Endothelial cell of umbilical vein (primary cell): ENCODE results near the gene KANSL1L. TPM values are rescaled to one million over a fixed set of nuclear protein-coding genes. Genes with fewer than 3 reads are reported as not detected.

ENCODE experiments used
- BruUV-seq: library from RNA; stranded (reverse); fragments of 400-500 nt; replicated peaks from 2 replicates; lab custom pipeline; 2021; lab: Mats Ljungman, UMichigan
- CTCF ChIA-PET: fragments of 300-600, 350-600 bp; sonication (Branson Sonifier 250); formaldehyde crosslinking; loops from one replicate; lab custom pipeline; 2021; ENCODE audit warnings: antibody characterized with exemption, inconsistent platforms; lab: Charles Lee
- POLR2A ChIA-PET: fragments of 300-600, 350-600 bp; sonication (Branson Sonifier 250); formaldehyde crosslinking; loops from one replicate; lab custom pipeline; 2021; ENCODE audit warnings: antibody characterized with exemption, inconsistent platforms; lab: Charles Lee
- DNase-seq: peaks from one replicate; pipeline ENCODE4 v3.0.0-alpha.2; 2011; ENCODE audit warnings: low read depth, low spot score
- FAIRE-seq: peaks from 2 replicates; lab custom pipeline; 2011; peaks lifted over from hg19 to GRCh38; lab: Jason Lieb, UNC
- H2AFZ ChIP-seq: 2 replicates; pipeline ENCODE4 v1.6.0; 2012; ENCODE audit warnings: low read depth, low read length, control low read depth, inconsistent platforms
- H3K27ac ChIP-seq: 2 replicates; pipeline ENCODE4 v1.5.1; 2011; ENCODE audit warnings: low read depth, mild to moderate bottlenecking, control low read depth, low read length, moderate library complexity; ENCODE audit not compliant: insufficient read depth
- H3K27me3 ChIP-seq, 2 experiments: 2 replicates each; pipeline versions ENCODE4 v1.6.0 to v1.6.1; 2011; ENCODE audit warnings: low read length in 2 of 2, mixed read lengths in 1 of 2; ENCODE audit not compliant: control insufficient read depth in 2 of 2, insufficient read depth in 2 of 2
- H3K36me3 ChIP-seq, 2 experiments: 2 replicates in 1 of 2; 3 replicates in 1 of 2; pipeline ENCODE4 v1.5.1; 2011; ENCODE audit warnings: low read length in 2 of 2, mild to moderate bottlenecking in 1 of 2, moderate library complexity in 1 of 2; ENCODE audit not compliant: control insufficient read depth in 2 of 2, insufficient read depth in 2 of 2; ENCODE audit errors: extremely low read depth in 1 of 2
- H3K4me1 ChIP-seq: 3 replicates; pipeline ENCODE4 v1.5.1; 2011; ENCODE audit warnings: mild to moderate bottlenecking, low read length; ENCODE audit not compliant: control insufficient read depth, insufficient read depth; ENCODE audit errors: extremely low read depth
- H3K4me2 ChIP-seq: 2 replicates; pipeline ENCODE4 v1.6.1; 2011; ENCODE audit warnings: low read length, control low read depth, mixed read lengths; ENCODE audit not compliant: insufficient read depth
- H3K4me3 ChIP-seq, 3 experiments: fragments of 200-600 bp in 1 of 3; sonication (generic), shearing (Covaris generic) in 1 of 3; replicated peaks in 1 of 3; 2 replicates each; pipeline ENCODE4 v1.5.1; 2011 to 2016; ENCODE audit warnings: control low read depth in 3 of 3, low read length in 3 of 3, mild to moderate bottlenecking in 2 of 3, inconsistent platforms in 1 of 3, low read depth in 1 of 3, moderate library complexity in 1 of 3; ENCODE audit not compliant: insufficient read depth in 1 of 3
- H3K79me2 ChIP-seq: 2 replicates; pipeline ENCODE4 v1.6.0; 2012; ENCODE audit warnings: low read length, inconsistent platforms; ENCODE audit not compliant: control insufficient read depth, insufficient read depth
- H3K9ac ChIP-seq: replicated peaks from 2 replicates; pipeline ENCODE3; 2011; ENCODE audit warnings: low read length, control low read depth; ENCODE audit not compliant: insufficient read depth; ENCODE audit errors: extremely low read depth
- H3K9me1 ChIP-seq: replicated peaks from 3 replicates; pipeline ENCODE4 v1.6.0; 2011; ENCODE audit warnings: mild to moderate bottlenecking, low read length; ENCODE audit not compliant: control insufficient read depth, insufficient read depth; ENCODE audit errors: extremely low read depth
- H3K9me3 ChIP-seq: replicated peaks from 2 replicates; pipeline ENCODE4 v1.5.1; 2012; ENCODE audit warnings: low read length, inconsistent platforms; ENCODE audit not compliant: control insufficient read depth, insufficient read depth
- H4K20me1 ChIP-seq: replicated peaks from 2 replicates; pipeline ENCODE3; 2011; ENCODE audit warnings: mild to moderate bottlenecking, low read length; ENCODE audit not compliant: control insufficient read depth, insufficient read depth; ENCODE audit errors: extremely low read depth
- EZH2 ChIP-seq: IDR thresholded peaks from 2 replicates; pipeline ENCODE4 v1.6.1; 2012; ENCODE audit warnings: borderline replicate concordance, low read depth, mild to moderate bottlenecking, moderate library complexity, low read length, inconsistent platforms; ENCODE audit not compliant: severe bottlenecking
- FOS ChIP-seq: IDR thresholded peaks from 2 replicates; pipeline ENCODE4 v1.6.1; 2011; ENCODE audit warnings: mild to moderate bottlenecking, low read length, moderate library complexity, borderline replicate concordance; ENCODE audit not compliant: insufficient read depth
- GATA2 ChIP-seq: IDR thresholded peaks from 2 replicates; pipeline ENCODE4 v1.7.0; 2011; ENCODE audit warnings: low read depth, mild to moderate bottlenecking, moderate library complexity, mixed read lengths, low read length; ENCODE audit not compliant: insufficient read length, insufficient read depth
- JUN ChIP-seq: IDR thresholded peaks from 2 replicates; pipeline ENCODE4 v1.6.1; 2011; ENCODE audit warnings: borderline replicate concordance, low read depth; ENCODE audit not compliant: insufficient read length, insufficient read depth
- MAX ChIP-seq: IDR thresholded peaks from 2 replicates; pipeline ENCODE4 v1.6.1; 2011; ENCODE audit not compliant: insufficient read depth, insufficient read length
- MYC ChIP-seq: IDR thresholded peaks from one replicate; pipeline ENCODE4 v1.6.1; 2011; ENCODE audit warnings: mild to moderate bottlenecking, low read depth, low read length
- POLR2A ChIP-seq: IDR thresholded peaks from 2 replicates; pipeline ENCODE4 v1.6.1; 2012; ENCODE audit warnings: low read depth, mild to moderate bottlenecking, control low read depth, low read length
- POLR2AphosphoS5 ChIP-seq: IDR thresholded peaks from 2 replicates; pipeline ENCODE4 v1.6.1; 2012; ENCODE audit warnings: low read depth, mild to moderate bottlenecking, control low read depth, low read length, moderate library complexity; ENCODE audit not compliant: insufficient read depth
- dilution Hi-C: fragments of 300-500 bp; cut with MboI; formaldehyde crosslinking; loops from one replicate; pipeline ENCODE4 v1.15.0; 2019; ENCODE audit warnings: low sequenced_read_pairs; ENCODE audit not compliant: extremely low pct_ligation_motif_present
- intact Hi-C: fragments of 100-400 bp; cut with micrococcal nuclease; formaldehyde crosslinking; loops from one replicate; pipeline ENCODE4 v1.10.0; 2022
- polyA plus RNA-seq, 4 experiments: library from polyadenylated mRNA; depleted of rRNA in 3 of 4; stranded (reverse) in 3 of 4; unstranded in 1 of 4; fragments of >200 nt; gene quantifications; 2 replicates each; pipeline versions ENCODE4 v1.2.1 to v1.2.3, GENCODE V29; 2011 to 2012; ENCODE audit warnings: missing spikeins in 1 of 4
- total RNA-seq: library from RNA; stranded (reverse); gene quantifications from 2 replicates; pipeline ENCODE4 v1.2.3, GENCODE V29; 2021
- TF ChIP-seq, protein P1 (sequence below), 2 donors: IDR thresholded peaks; 1 replicate in 1 of 2; 2 replicates in 1 of 2; pipeline ENCODE4 v1.5.1; 2011; ENCODE audit warnings: low read length in 2 of 2, mild to moderate bottlenecking in 2 of 2, moderate library complexity in 2 of 2, control low read depth in 1 of 2, inconsistent platforms in 1 of 2, low read depth in 1 of 2; ENCODE audit not compliant: insufficient read depth in 1 of 2; ENCODE audit errors: extremely low read depth in 1 of 2

Gene KANSL1L
- total and polyA plus RNA-seq, 2 donors (not counting 3 experiments of a cell fraction or from before 2014, with no cell fraction given) = 4.3 to 14.0 TPM

- dilution Hi-C loops = no loop called here
- Histone ChIP-seq H3K36me3 (no peaks in the 10 kb centered on the region), H3K9me1 (no peaks in the 10 kb centered on the region), H4K20me1 (no peaks in the 10 kb centered on the region), H3K4me2 (no peak overlapping the region), H3K4me1 (no peaks in the 10 kb centered on the region), H3K9ac (no peak overlapping the region), H3K9me3 (no peaks in the 10 kb centered on the region), H3K27me3 (no peaks in the 10 kb centered on the region), H2AFZ (no peak overlapping the region), H3K27ac (no peak overlapping the region), H3K79me2 (no peaks in the 10 kb centered on the region), H3K4me3 (no peak overlapping the region)
- CTCF ChIA-PET = interaction anchor here (1.1 kb wide), 1 partner anchor 13 kb away, joined by 3 read pairs; no protein-coding TSS in a partner anchor
- no peak for DNase-seq
- POLR2A ChIA-PET = no interaction called here
- TF ChIP-seq, protein P1, sequence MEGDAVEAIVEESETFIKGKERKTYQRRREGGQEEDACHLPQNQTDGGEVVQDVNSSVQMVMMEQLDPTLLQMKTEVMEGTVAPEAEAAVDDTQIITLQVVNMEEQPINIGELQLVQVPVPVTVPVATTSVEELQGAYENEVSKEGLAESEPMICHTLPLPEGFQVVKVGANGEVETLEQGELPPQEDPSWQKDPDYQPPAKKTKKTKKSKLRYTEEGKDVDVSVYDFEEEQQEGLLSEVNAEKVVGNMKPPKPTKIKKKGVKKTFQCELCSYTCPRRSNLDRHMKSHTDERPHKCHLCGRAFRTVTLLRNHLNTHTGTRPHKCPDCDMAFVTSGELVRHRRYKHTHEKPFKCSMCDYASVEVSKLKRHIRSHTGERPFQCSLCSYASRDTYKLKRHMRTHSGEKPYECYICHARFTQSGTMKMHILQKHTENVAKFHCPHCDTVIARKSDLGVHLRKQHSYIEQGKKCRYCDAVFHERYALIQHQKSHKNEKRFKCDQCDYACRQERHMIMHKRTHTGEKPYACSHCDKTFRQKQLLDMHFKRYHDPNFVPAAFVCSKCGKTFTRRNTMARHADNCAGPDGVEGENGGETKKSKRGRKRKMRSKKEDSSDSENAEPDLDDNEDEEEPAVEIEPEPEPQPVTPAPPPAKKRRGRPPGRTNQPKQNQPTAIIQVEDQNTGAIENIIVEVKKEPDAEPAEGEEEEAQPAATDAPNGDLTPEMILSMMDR (IDR thresholded peaks at IDR 0.05; ENCODE audit: extremely low read depth in 1 of 2, insufficient read depth in 1 of 2, low read depth in 1 of 2, low read length in 2 of 2) = no peak
- TF ChIP-seq MAX (no peak), MYC (no peak), POLR2AphosphoS5 (no peak), FOS (no peak)
- no TSS peak for BruUV-seq
- intact Hi-C loops = loop anchor here (5.0 kb wide), 1 partner anchor 353 kb away; no protein-coding TSS in a partner anchor
- no peak for FAIRE-seq
Measured at GRCh38 chr2:210054696-210055095, 116.5 kb downstream of the KANSL1L start.

GRCh38 chr2:210050885-210051284 is 120.3 kb downstream of the KANSL1L start:
- no peaks in the 10 kb centered on the region for H3K4me1 ChIP-seq
- no peaks in the 10 kb centered on the region for H3K9me3 ChIP-seq
- no peak overlapping the region for H3K4me3 ChIP-seq
- no TSS peak for BruUV-seq
- H4K20me1 ChIP-seq = no peaks in the 10 kb centered on the region
- H3K27ac ChIP-seq = no peak overlapping the region
- no peak overlapping the region for H3K9ac ChIP-seq
- no peak overlapping the region for H2AFZ ChIP-seq
- H3K27me3 ChIP-seq = no peaks in the 10 kb centered on the region
- H3K36me3 ChIP-seq = no peaks in the 10 kb centered on the region
- CTCF ChIA-PET = no interaction called here
- TF ChIP-seq POLR2AphosphoS5 (no peak), MYC (no peak), POLR2A (no peak), FOS (no peak), EZH2 (no peak), GATA2 (no peak), MAX (no peak), JUN (no peak)
- TF ChIP-seq, protein P1 (IDR thresholded peaks at IDR 0.05; ENCODE audit: extremely low read depth in 1 of 2, insufficient read depth in 1 of 2, low read depth in 1 of 2, low read length in 2 of 2) = no peak
- no peaks in the 10 kb centered on the region for H3K79me2 ChIP-seq
- dilution Hi-C loops (no loop called here), intact Hi-C loops (loop anchor here (5.0 kb wide), 1 partner anchor 356 kb away; no protein-coding TSS in a partner anchor)
- DNase-seq (no peak), FAIRE-seq (no peak)
- H3K4me2 ChIP-seq = no peak overlapping the region
- POLR2A ChIA-PET = no interaction called here
- H3K9me1 ChIP-seq = no peaks in the 10 kb centered on the region
